ENCODE results near the gene HOXB1. TPM values are rescaled to one million over a fixed set of nuclear protein-coding genes. Genes with fewer than 3 reads are reported as not detected.

The HOXB1 gene
- total RNA-seq, 1 donor from 2014 or later = not detected

DNA sequence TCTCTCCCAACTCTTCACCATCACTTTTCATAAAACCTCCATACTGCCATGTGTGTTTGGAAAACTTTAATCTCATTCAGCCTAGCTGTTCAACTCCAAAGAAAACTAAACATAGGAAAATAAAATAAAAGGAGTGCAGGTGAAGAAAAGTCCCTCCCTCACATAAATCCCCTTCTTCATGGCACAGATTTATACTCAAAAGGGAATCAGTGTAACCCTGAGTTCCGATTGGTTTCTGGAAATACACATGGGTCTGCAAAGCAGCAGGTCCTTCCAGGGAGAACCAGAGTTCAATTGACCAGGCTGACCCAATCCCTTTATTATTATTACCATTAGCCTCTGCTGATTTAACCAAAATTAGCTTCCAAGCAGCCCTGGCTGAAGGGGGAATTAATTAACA, 23.0 kb upstream of the HOXB1 start:
- no peak for DNase-seq

DNA sequence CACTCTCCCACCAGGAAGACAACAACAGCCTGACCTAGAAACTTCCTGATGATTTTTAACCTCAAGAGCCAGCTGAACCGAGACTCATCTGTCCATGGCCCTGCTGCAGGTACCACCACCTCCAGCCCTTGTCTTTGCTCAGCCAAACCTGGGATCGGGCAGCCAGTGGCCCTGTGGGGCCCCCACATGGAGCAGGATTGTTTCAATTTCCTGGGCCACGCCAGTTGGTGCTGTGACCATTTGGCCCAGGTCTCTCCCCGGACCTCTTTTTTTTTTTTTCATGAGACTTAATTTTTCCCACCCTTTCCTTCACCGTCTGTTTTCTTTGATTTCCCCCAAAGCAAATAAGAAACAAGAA, 22.4 kb upstream of the HOXB1 start:
- no peak for DNase-seq

DNA sequence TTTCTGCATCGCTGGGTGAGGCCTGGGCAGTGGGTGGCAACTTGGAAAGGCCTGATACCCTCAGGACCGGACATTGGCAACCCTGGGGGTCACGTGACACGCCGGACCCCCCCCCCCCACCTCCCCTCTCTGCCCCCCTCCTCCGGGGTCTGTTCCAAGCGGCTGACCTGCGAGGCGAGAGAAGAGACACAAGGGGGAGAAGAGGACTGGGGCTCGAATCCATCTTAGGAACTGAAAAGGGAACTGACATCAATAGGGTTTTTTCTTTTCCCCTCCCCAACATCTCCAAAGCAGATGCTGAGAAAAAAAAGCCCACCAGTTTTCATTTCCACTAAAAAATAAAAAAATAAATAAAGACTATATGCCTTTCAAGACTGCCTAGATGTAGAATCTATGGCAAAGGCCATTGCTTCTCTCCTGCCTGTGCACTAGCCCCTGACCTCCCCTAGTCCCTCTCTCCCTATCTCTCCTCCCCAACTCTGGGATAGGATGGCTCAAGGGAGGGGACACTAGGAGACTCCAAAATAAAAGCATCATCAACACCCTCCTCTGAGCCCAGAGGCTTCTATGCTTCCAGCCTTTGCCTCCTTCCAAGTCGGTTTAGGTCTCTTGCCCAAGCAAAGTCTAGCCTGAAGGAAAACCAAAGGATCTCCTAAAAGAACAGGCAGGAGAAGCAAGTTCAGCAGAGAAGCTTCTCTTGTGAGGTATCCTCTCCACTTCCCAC, 21.8 kb upstream of the HOXB1 start:
- DNase-seq = no peak

DNA sequence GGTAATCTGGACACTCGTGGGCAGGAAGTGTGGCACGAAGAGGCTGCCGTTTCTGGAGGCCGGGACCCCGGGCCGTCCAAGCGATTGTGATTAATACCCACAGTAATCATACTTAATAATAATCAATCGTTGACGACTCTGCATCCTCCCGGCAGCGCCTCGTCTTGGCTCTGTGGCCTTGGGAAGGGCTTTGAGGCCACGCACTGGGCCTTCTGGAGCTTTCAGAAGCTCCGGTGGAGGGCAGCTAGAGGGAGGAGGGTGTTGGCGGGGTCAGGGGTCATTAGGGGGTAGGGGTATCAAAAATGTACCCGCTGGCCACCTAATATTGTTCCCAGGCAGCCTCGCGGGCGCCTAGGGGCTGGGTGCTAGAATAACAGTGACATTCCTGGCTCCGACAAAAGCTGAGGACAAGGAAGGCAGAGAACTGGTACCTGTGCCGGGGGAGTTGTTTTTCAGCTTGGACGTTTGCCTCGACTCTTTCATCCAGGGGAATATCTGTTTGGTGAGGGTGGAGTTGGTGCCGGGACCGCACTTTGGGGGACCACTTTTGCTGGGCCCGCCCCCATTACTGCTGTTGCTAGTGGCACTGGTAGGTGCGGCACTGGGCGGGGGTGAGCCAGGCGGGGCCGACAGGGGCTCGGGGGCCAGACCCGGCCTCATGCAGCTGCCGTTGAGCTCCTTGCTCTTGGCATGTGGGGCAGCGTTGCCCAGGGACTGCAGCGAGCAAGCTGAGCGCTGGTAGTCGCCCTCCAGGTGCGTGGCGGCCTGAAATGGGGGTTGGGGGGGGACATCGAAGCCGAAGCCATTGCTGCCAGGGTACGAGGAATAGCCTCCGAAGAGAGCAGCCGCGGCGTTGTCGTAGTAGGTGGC, 21.0 kb upstream of the HOXB1 start:
- DNase-seq = no peak

DNA sequence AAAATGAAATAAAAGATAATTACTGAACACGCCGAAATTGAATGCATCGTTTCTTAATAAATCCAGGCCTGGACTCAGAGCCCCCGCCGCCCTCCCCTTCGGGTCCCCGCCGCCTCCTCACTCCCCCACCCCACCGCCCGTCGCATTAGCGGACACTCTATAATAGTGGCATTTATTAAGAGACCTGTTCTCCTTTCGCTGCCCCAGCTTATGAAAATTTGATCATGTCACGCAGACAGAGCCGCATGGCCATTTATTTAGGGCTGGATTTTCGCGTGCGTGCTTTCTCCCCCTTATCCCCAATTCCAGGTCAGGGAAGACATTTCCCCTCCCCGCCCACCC, 20.4 kb upstream of the HOXB1 start:
- DNase-seq = no peak

DNA sequence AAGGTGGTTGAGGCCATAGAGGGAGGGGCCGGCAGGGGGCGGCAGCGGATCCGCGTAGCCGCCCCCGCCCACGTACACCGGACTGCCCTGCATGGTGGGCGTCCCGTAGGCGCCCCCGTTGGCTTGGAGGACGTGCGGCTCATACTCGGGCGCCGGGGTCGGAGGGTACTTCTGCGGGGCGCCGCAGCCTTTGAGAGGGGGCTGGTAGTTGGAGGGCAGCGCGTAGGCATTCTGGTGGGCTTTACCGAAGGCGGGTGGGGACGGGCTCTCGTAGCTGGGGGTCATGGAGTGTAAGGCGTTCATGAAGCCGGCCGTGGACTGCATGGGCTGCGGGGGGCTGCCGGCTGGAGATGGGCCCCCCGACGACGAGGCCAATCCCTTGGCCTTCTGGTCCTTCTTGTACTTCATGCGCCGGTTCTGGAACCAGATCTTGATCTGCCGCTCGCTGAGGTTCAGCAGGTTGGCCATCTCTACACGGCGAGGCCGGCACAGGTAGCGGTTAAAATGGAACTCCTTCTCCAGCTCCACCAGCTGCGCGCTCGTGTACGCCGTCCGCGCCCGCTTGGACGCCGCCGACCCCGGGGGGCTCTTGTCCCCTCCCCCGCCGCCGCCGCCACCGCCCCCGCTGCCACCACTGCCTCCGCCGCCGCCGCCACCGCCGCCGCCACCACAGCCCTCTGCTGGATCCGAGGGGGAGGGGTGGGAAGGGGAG, 19.8 kb upstream of the HOXB1 start:
- no peak for DNase-seq

DNA sequence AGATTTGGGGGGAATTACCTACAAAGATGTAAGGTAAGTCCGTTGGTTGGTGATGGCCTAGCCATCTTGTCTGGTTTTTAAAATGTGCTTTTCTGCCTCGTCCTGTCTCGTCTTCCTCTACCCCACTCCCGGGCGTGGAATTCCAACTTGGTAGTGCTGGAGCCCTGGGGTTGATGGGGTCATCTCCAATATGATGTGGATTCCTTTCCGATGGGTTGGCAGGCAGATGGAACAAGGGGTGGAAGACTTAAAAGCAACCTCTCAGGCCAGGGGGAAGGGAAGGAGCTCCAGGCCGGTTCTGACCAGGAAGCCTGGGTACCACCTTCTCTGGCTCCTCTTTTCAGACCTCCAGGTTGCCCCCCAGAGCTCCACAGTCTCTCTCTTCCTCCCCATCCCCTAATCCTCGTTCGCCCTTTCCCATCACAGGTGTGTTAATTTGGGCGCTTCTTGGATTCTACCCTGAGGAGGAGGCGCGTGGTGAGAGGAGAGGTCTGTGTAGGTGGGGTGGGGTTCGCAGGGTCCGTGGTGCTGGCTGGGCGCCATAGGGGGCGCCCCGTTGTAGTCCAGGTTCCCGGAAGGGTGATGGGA, 19.2 kb upstream of the HOXB1 start:
- DNase-seq = no peak

DNA sequence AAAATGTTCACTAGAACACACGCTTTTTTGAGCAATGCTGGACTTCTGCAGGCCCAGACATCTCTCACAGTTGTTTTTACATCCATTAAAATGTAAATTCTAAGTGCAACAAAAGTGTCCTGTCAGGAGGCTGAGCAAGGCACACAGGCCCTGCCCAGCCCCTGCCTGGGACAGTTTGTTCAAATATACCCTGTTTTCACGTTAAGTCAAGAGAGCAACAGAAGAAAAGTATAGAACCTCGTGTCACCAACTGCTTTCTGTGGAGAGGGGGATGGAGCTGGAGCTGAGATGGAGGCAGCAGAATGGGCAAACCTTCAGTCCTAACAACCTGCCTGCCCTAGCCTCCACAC, 18.4 kb upstream of the HOXB1 start:
- no peak for DNase-seq

DNA sequence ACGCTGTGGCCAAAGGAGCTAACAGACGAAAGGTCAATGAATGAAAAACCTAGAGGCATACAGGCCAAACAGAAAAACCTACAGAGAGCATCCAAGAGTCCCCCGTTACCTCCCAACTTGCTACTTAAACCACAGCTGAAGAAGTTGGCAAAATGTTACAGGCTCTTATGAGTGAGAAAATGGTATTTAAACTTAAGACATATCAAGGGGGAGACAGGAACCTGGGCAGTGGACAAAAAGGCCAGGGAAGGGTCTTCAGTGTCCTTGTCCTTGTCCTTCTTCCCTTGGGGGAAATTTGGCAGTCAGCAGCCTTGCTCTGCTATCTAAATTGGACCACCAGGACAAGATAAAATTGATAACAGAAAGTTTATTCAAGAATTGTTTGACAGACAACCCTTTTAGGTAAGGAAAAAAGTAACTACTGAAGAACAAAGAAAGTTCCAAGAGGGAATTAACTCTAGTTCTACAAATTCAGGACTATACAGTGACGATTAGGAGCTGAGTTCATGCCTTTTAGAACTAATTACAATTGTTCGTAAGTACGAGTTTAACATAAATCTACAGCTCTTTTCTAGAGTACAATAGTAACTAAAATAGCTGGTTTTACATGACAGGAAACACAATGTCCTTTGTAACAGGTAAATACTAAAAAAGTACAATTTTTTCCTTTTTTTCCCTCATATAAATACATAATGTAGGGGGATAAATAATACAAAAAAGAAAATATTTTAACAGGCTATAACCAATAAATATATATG, 17.9 kb upstream of the HOXB1 start:
- no peak for DNase-seq

DNA sequence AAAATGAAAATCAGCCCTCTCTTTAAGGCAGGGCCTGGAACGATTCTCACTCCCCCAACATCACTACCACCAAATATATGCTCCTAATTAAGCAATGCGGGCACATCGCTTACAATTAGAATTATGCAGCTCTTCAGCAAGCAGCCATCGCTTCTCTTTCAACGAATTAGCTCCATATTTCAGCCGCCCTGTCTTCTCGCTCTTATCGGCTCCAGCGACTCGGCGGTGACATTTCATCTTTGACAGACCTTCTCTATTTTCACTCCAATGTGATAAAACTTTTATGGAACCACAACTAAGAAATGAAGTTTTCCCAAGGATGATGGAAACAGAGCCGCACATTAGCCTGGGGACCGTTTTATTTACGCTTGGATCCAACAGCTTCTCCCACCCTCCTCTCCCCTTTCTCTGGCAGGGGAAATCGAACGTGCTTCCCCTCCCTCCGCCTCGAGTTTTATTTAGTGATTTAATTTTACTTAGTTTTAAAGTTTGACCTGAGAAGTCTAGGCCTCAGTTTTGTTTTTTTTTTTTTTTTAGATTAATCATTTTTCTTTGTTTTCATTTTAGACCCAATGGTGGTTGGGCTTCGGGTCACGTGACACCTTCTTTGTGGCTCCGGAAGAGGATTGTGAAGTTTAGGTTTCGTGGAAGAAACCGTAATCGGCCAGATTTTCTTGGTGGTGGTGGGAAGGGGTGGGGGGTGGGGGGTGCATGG, 17.2 kb upstream of the HOXB1 start:
- DNase-seq = no peak

DNA sequence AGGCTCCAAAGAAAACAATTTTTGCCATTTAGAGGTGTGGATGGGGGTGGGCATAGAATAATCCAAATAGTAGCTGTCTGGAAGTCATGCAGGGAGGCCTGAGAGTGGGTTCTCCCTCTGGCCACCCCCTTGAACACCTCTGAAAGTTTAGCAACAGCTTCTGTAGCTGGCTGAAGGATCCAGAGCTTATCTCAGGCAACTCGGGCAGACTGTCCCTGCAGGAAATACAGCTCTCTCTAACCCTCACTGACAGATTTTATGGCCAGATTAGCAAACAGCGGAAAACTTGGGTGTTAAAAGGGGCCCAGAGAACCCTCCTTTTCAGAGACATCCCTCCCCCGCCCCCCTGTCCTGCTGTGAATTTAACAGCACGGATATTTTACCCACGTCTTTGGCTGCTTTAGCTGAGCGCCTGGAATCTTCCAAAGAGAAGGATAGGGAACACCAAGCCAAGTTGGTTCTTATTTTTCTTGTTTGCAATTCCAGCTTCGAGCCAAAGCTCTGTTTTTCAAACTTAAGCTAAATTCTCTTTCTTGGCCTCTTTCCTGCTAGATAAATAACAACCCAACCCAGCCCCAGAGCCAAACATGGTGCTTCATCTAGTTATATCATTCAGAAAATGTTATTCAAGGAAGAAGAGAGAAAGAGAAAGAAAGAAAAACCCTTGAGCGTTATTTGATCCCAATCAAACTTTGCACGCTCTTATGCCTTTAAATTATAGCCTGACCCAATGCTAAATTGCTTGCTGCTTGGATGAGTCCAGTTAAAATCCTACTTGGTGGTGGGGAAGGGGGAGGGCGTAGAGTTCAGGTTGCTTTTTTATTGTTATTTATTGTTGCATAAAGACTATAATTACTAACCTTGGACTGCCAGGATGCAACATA, 16.4 kb upstream of the HOXB1 start:
- no peak for DNase-seq

DNA sequence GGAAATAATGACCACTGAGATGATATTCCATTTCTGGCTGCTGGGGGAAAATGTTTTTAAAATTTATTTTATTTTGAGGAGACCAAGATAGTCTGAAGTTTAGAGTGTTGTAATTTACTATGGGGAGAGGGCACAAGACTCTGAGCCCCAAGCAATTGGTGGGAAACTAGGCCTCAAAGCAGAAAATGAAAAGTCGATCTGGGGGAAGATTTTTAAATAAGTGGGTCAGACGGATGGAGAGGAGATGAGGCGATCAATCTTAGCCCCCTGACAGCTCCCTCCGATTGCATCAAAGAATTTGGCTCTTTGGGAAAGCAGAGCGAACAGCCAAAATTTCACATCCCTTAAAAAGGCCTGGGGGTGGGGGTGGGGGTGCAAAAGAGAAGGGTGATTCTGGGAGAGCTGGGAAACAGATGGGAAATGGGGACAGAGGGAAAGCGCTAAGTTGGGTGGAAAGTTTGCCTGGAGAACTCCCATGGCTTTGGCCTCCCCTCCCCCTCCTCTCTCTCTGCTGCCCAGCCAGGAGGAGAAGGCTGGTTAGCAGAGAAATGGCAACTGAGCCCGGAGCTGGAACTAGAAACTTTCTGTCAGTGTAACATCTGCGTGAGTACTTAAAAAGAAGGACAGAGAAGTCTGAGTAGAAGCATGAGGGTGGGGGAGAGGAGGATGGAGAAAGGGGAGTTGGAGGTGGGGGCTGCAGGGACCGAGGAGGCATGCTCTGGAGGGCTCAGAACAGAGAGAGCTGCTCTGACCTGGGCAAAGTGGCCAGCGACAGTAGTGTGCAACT, 15.5 kb upstream of the HOXB1 start:
- DNase-seq = no peak

DNA sequence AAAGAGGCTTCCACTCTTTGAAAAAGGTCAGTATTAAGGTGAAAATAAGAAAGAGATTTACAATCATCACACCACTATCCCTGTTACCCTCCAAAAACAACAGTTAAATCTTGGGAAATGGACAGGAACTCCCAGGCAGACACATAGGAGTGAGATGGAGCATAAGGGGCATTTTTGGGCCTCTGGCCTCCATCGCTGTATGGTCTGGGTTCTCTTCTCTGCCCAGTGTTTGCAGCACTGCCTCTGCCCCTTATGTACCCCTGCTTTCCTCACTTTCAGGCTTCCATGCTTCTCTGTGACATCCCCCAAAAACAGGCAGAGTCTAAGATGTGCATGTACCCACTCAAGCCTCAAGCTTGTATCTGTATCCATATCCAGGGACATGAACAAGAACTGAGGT, 14.7 kb upstream of the HOXB1 start:
- DNase-seq = no peak

DNA sequence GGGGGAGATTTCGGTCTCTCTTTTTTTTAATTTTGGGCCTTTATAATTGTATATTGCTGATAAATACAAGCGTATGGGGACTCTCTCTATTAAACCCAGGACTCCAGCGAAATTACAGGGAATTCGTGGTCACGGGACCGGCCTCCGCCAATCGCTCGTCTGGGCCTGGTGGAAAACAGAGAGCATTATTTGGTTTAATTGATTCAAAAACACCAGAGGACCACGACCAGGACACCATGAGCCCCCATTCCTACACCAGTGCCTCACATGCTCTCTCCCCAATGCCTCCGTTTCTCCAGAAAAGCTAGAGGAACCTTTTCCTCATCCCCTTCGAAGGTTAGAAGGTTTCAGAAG, 14.2 kb upstream of the HOXB1 start, which contains the start of gene HOXB2:
TSS of gene HOXB2 (minus strand) at position 88 of the 354 bp plus-strand sequence. CDS start 198 bp downstream, outside the sequence.
- peak; percentile 78 for DNase-seq

DNA sequence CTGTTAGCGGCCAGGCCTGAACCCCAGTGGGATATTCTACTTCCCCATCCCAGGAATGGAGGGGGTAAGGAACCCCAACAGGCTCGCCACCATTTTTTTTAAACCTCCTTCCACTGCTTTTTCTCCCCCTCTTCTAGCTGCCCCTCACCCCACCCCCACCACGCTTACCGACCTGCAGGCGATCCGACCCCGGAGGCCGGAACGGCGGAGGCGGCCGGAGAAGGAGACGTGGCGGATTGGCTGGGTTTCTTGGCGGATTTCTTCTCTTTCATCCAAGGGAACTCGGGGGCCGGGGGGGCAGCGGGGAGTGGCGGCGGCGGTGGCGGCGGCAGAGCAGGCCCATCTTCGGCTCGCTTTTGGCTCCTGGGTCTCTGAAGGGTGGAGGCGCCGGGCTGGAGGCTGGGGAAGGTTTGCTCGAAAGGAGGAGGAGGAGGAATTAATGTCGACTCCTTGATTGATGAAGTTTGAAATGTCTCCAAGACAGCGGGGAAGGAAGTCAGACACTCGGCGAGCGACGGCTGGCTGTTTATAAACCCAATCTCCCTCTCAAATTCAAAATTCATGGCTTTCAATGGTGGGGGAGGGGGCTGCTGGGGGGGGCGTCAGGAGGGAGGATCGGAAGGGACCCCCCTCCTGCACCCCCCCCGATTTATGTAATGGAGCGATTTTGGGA, 13.7 kb upstream of the HOXB1 start:
- peak; percentile 82 for DNase-seq

DNA sequence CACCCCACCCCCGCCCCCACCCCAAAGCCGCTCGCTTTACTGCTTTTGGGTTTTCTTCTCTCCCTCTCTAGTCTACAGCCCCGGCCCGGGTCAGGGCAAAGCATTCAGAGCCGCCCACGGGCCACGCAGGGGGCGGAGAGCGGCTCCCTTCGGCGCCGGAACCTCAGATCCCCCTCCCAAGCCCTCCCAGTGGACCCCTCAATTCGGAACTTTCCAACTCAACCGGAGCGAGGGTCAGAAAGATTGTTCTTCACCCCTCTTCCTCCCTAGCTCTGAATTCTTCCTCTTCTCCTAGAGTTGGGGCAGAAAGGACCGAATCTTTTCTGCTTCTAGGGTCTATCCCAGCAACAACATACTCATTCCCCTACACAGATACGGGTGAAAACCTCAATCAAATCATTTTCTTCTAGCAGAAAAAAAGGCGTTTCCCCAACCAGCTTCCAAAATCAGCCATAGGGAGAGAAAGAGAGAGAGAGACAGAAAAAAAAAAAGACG, 13.1 kb upstream of the HOXB1 start:
- peak; percentile 33 for DNase-seq

DNA sequence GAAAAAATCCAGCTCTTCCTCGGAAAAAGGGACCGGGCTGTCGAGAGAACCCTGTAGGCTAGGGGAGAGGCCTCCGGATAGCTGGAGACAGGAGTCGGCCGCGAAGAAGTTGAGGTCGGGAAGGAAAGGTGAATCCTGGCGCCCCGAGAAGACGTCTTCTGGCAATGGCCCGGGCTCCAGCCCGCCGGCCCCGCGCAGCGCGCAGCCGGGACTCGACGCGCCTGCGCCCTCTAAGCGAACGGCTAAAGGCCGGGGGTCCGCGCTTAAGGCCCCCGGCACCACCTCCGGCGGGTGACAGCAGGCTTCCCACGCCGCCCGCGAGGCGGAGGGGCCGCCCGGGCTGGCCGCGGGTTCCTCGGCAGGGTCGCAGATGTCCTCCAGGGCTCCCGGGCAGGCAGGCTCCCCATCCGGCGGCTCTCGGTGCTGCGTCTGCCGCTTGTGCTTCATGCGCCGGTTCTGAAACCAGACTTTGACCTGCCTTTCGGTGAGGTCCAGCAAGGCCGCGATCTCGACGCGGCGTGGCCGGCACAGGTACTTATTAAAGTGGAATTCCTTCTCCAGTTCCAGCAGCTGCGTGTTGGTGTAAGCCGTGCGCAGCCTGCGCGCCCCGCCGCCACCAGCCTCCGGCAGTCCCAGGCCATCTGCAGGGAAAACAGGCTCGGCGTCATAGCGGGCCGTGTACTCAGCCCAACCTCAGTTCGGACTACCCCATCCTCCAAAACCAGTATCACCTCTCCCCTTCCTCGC, 12.5 kb upstream of the HOXB1 start:
- peak; percentile 69 for DNase-seq

DNA sequence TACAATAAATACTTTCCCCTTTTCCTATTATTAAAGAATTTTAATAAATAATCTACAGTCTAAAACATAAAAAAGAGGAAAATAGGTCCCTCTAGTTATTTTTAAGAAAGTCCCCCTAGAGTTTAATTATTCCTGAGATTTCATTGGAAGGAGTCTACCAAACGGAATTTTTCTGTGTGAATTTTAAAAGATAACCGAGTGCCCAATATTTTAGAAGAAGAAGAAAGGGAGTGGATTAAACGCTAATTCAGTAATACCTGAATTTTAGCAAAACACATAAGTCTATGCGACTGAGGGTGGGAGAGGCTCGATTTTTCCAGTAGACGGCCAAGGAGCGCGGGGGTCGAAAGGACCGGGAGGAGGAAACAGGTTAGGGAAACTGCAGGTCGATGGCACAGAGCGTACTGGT, 11.9 kb upstream of the HOXB1 start:
- DNase-seq = no peak

Data from dermis blood vessel endothelial cell (primary cell).